ENCODE results near the gene SSH3. TPM values are rescaled to one million over a fixed set of nuclear protein-coding genes. Genes with fewer than 3 reads are reported as not detected.
A peak's percentile ranks its signal among the peaks of the same experiment; 100 is the strongest.

SSH3 gene
- polyA plus RNA-seq, 3 donors = 19.1 to 32.6 (median 23.1) TPM

GRCh38 chr11:67277231-67277961 lies 25.9 kb upstream of the SSH3 start:
- DNase-seq (ENCODE audit: extremely low read depth in 1 of 11, low read depth in 9 of 11, low spot score in 4 of 11) = peak in 1 of 11 donors; percentile 44

- DNase-seq (ENCODE audit: extremely low read depth in 1 of 11, low read depth in 9 of 11, low spot score in 4 of 11) = no peak
Measured at GRCh38 chr11:67278135-67278938, 25.0 kb upstream of the SSH3 start.

GRCh38 chr11:67278939-67279588 lies 24.3 kb upstream of the SSH3 start:
- DNase-seq (ENCODE audit: extremely low read depth in 1 of 11, low read depth in 9 of 11, low spot score in 4 of 11) = no peak

GRCh38 chr11:67279589-67280340 lies 23.6 kb upstream of the SSH3 start:
- DNase-seq (ENCODE audit: extremely low read depth in 1 of 11, low read depth in 9 of 11, low spot score in 4 of 11) = no peak

GRCh38 chr11:67280341-67280787 lies 23.0 kb upstream of the SSH3 start:
- DNase-seq (ENCODE audit: extremely low read depth in 1 of 11, low read depth in 9 of 11, low spot score in 4 of 11) = no peak

GRCh38 chr11:67280788-67281551 lies 22.4 kb upstream of the SSH3 start:
- no peak for DNase-seq (ENCODE audit: extremely low read depth in 1 of 11, low read depth in 9 of 11, low spot score in 4 of 11)

GRCh38 chr11:67281552-67282150 lies 21.7 kb upstream of the SSH3 start:
- no peak for DNase-seq (ENCODE audit: extremely low read depth in 1 of 11, low read depth in 9 of 11, low spot score in 4 of 11)

- DNase-seq (ENCODE audit: extremely low read depth in 1 of 11, low read depth in 9 of 11, low spot score in 4 of 11) = no peak
Measured at GRCh38 chr11:67282155-67282875, 21.0 kb upstream of the SSH3 start.

GRCh38 chr11:67282876-67283371 lies 20.4 kb upstream of the SSH3 start:
- no peak for DNase-seq (ENCODE audit: extremely low read depth in 1 of 11, low read depth in 9 of 11, low spot score in 4 of 11)

- no peak for DNase-seq (ENCODE audit: extremely low read depth in 1 of 11, low read depth in 9 of 11, low spot score in 4 of 11)
Measured at GRCh38 chr11:67283481-67283963, 19.8 kb upstream of the SSH3 start.

- no peak for DNase-seq (ENCODE audit: extremely low read depth in 1 of 11, low read depth in 9 of 11, low spot score in 4 of 11)
Measured at GRCh38 chr11:67284811-67285540, 18.4 kb upstream of the SSH3 start.

- DNase-seq (ENCODE audit: extremely low read depth in 1 of 11, low read depth in 9 of 11, low spot score in 4 of 11) = no peak
Measured at GRCh38 chr11:67285541-67286498, 17.5 kb upstream of the SSH3 start.

GRCh38 chr11:67286621-67287333 lies 16.6 kb upstream of the SSH3 start:
- no peak for DNase-seq (ENCODE audit: extremely low read depth in 1 of 11, low read depth in 9 of 11, low spot score in 4 of 11)

GRCh38 chr11:67287355-67288197 lies 15.8 kb upstream of the SSH3 start:
- DNase-seq (ENCODE audit: extremely low read depth in 1 of 11, low read depth in 9 of 11, low spot score in 4 of 11) = no peak
